Mesothelial cell of epicardium (in vitro differentiated cells): ENCODE measurements around the gene ABCF3. TPM values are rescaled to one million over a fixed set of nuclear protein-coding genes. Genes with fewer than 3 reads are reported as not detected.
"Not testable (repeated sequence)": the region's sequence is repeated elsewhere in the genome, so short reads cannot be mapped to it uniquely, and the experiment has no call there.

Source experiments
- DNase-seq, 2 experiments: peaks; one replicate each; pipeline ENCODE4 v3.0.0; 2021; ENCODE audit warnings: low spot score in 2 of 2; ENCODE audit not compliant: unreplicated experiment in 2 of 2
- H3K27ac Mint-ChIP-seq: 2 replicates; pipeline ENCODE4 v1.8.0; 2021; ENCODE audit warnings: mixed read lengths
- H3K27me3 Mint-ChIP-seq: 2 replicates; pipeline ENCODE4 v1.8.0; 2021; ENCODE audit warnings: low read depth, mixed read lengths
- H3K36me3 Mint-ChIP-seq: 2 replicates; pipeline ENCODE4 v1.8.0; 2021; ENCODE audit warnings: mixed read lengths
- H3K4me1 Mint-ChIP-seq: 2 replicates; pipeline ENCODE4 v1.8.0; 2021; ENCODE audit warnings: mixed read lengths
- H3K4me3 Mint-ChIP-seq: 2 replicates; pipeline ENCODE4 v1.8.0; 2021; ENCODE audit warnings: mild to moderate bottlenecking, moderate library complexity, mixed read lengths
- H3K9me3 Mint-ChIP-seq: 2 replicates; pipeline ENCODE4 v1.8.0; 2021; ENCODE audit warnings: mixed read lengths
- total RNA-seq: library from RNA; stranded (reverse); gene quantifications from 3 replicates; pipeline ENCODE4 v1.2.1, GENCODE V29; 2021
- TF ChIP-seq, protein P1 (sequence below): fragments of 200-600 bp; sonication (generic); IDR thresholded peaks from one replicate; pipeline ENCODE4 v1.5.0; 2021; ENCODE audit warnings: antibody characterized with exemption; ENCODE audit not compliant: unreplicated experiment

The ABCF3 gene
- total RNA-seq, 1 donor from 2014 or later = 67.9 TPM

DNA sequence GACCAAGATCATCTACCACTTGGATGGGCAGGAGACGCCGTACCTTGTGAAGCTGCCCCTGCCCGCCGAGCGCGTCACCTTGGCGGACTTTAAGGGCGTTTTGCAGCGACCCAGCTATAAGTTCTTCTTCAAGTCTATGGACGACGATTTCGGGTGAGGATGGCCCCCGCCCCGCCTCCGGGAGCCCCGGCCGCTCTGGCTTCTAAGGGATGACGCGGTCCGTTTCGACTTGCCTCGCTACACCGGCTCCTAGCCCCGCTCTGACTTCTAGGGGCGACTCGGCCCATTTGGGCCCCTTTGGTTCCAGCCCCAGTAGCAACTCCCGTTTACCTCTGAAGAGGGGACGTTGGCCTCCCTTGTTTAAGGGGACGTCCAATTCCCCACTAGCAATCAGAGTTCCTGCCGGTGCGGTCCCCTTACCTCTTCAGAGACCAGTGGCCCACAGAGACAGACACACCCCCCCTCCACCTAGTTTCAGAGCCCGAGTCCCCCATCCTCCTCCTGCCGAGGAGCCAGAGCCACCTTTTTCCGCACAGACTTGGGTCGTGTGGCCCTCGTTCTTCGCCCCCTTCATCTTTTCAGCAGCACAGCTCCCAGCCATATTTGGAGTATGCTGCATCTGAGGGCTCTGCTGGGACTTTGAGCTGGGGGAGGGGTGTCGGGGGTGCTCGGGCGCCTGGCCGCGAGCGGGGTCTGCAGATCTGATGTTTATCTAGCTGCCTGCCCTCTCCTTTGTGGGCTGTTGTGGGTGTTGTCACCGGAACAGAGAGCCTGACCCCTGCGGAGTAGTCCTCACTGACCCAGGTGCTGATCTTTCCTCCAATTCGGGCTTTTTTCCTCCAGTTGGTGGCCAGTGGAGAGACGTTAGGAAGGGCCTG lies 30.1 kb upstream of the ABCF3 start:
- Mint-ChIP-seq H3K4me1 (peaks cover 41% of the 10 kb centered on the region), H3K27me3 (no peaks in the 10 kb centered on the region), H3K27ac (peak overlapping the region; percentile 98), H3K36me3 (peaks cover 2% of the 10 kb centered on the region), H3K4me3 (peak overlapping the region; percentile 98), H3K9me3 (no peaks in the 10 kb centered on the region)
- peak in 1 of 2 experiments; percentile 54 for DNase-seq
- TF ChIP-seq, protein P1, sequence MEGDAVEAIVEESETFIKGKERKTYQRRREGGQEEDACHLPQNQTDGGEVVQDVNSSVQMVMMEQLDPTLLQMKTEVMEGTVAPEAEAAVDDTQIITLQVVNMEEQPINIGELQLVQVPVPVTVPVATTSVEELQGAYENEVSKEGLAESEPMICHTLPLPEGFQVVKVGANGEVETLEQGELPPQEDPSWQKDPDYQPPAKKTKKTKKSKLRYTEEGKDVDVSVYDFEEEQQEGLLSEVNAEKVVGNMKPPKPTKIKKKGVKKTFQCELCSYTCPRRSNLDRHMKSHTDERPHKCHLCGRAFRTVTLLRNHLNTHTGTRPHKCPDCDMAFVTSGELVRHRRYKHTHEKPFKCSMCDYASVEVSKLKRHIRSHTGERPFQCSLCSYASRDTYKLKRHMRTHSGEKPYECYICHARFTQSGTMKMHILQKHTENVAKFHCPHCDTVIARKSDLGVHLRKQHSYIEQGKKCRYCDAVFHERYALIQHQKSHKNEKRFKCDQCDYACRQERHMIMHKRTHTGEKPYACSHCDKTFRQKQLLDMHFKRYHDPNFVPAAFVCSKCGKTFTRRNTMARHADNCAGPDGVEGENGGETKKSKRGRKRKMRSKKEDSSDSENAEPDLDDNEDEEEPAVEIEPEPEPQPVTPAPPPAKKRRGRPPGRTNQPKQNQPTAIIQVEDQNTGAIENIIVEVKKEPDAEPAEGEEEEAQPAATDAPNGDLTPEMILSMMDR = no peak

DNA sequence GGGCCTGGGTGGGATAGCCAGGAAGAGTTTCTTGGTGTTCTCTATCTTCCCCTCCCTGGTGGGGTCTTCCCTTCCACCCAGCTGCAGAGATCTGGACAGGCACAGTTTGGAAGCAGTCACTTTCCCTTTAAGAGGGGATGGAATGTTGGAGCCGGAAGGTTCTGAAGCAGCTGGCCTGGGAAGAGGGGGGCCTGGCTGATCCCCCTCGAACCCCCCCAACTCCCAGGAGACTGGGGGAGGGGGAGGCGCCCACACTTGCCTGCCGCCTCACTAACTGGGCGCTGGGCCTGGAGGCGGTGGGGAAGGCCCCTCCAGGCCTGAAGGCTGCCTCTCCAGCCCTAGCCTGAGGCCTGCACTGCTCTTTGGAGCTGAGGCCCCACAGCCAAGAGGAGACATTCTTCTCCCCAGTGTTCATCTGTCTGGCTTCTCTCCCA lies 29.5 kb upstream of the ABCF3 start:
- Mint-ChIP-seq H3K36me3 (peaks cover 4% of the 10 kb centered on the region), H3K9me3 (no peaks in the 10 kb centered on the region), H3K27ac (peak overlapping the region; percentile 99), H3K4me1 (peaks cover 46% of the 10 kb centered on the region), H3K27me3 (no peaks in the 10 kb centered on the region), H3K4me3 (peak overlapping the region; percentile 98)
- DNase-seq = peak in 1 of 2 experiments; percentile 65
- TF ChIP-seq, protein P1 = no peak

DNA sequence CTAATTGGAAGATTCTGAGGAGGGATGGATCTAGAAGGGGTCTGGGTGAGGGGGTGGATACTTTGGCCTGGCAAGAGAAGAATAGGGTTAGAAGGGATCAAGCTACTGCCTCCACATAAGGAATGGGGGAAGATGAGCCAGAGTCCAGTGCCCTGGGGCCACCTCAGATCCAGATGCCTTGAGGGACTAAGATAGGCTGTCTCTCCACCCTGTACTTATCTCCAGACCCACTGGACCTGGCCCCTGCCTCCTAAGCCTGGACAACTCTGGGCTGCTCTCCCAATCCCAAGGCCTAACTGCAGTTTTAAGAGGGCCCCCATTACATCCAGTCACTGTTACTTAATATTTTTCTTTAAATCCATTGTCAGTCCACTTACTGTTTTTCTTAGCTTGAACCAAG lies 28.8 kb upstream of the ABCF3 start:
- no peaks in the 10 kb centered on the region for H3K9me3 Mint-ChIP-seq
- H3K4me3 Mint-ChIP-seq = peak overlapping the region; percentile 98
- H3K27ac Mint-ChIP-seq = peak overlapping the region; percentile 99
- peaks cover 49% of the 10 kb centered on the region for H3K4me1 Mint-ChIP-seq
- no peaks in the 10 kb centered on the region for H3K27me3 Mint-ChIP-seq
- peaks cover 4% of the 10 kb centered on the region for H3K36me3 Mint-ChIP-seq
- TF ChIP-seq, protein P1 = no peak
- no peak for DNase-seq

DNA sequence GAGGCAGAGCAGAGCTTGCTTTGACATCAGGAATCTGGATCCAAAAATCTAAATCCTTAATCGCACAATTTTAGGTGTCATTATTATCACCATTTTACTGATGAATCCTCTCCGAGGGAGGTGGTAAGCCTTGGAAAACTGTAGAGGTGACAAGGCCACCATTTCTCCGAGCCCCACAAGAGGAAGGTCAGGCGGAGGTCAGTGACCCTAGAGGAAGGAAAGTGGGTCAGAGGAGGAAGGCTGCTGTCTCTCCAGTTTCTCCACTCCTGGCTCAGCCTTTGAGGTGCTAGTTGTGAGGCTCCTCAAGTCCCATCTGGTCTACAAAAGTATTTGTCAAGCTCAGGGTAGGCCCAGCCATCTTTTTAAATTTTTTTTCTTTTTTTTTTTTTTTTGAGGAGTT lies 27.6 kb upstream of the ABCF3 start:
- TF ChIP-seq, protein P1 = no peak
- peaks cover 43% of the 10 kb centered on the region for H3K4me1 Mint-ChIP-seq
- H3K9me3 Mint-ChIP-seq = no peaks in the 10 kb centered on the region
- H3K36me3 Mint-ChIP-seq = peaks cover 5% of the 10 kb centered on the region
- no peak overlapping the region for H3K4me3 Mint-ChIP-seq
- no peaks in the 10 kb centered on the region for H3K27me3 Mint-ChIP-seq
- no peak for DNase-seq
- peak overlapping the region; percentile 83 for H3K27ac Mint-ChIP-seq

DNA sequence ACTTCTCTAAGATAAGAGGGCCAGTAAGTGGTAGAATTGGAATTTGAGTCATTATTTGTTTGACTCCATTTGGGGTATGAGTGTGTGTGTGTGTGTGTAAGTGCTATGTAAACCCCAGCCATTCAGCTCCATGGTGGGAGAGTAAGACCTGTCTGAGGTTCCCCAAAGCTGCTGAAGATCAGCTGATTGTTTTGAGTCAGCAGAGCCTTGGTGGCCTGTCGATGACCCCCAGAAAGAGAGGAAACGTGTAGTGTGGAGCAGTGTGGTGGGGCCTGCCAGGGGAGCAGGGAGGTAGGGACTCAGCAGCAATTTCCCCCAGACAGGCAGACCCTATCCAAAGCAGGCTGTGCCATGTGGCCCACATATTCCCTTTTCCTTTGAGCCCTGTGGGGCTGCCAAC lies 25.5 kb upstream of the ABCF3 start:
- Mint-ChIP-seq H3K27ac (peak overlapping the region; percentile 85), H3K4me1 (peaks cover 33% of the 10 kb centered on the region), H3K27me3 (no peaks in the 10 kb centered on the region), H3K4me3 (peak overlapping the region; percentile 18), H3K9me3 (no peaks in the 10 kb centered on the region), H3K36me3 (peaks cover 5% of the 10 kb centered on the region)
- no peak for DNase-seq
- TF ChIP-seq, protein P1 = no peak

DNA sequence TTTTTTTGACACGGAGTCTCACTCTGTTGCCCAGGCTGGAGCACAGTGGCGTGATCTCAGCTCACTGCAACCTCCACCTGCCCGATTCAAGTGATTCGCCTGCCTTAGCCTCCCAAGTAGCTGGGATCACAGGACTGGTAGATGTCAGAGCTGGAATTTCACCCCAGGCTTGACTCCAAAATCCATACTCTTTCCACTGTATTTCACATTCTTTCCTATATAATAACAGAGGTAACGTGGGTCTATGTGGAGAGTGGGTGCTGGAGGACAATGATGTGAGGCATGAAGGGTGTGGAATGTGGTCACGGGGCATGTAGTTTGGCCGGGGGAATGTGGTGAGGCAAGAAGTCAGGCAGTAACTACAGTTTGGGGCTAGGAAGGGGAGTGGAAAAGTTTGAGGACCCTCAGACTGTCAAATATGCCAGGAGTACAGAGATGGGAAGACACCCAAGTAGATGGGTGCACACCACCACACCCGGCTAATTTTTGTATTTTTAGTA lies 23.4 kb upstream of the ABCF3 start:
- not testable (repeated sequence) for H3K27me3 Mint-ChIP-seq, H3K9me3 Mint-ChIP-seq, H3K4me3 Mint-ChIP-seq, DNase-seq
- Mint-ChIP-seq H3K27ac (peak overlapping the region; percentile 69), H3K4me1 (peaks cover 25% of the 10 kb centered on the region), H3K36me3 (peaks cover 15% of the 10 kb centered on the region)
